Subcutaneous adipose tissue (tissue), 4 donors: ENCODE results near the gene NDNF. TPM values are rescaled to one million over a fixed set of nuclear protein-coding genes. Genes with fewer than 3 reads are reported as not detected.

Experiments used
- total RNA-seq, 4 donors: library from RNA; depleted of rRNA; stranded (reverse); fragments of >200 nt; gene quantifications; one replicate each; pipeline ENCODE4 v1.1.0, GENCODE V29; 2016
- TF ChIP-seq, protein P1 (sequence below): fragments of 450-650 bp; IDR thresholded peaks from one replicate; pipeline ENCODE4 v1.5.1; 2016; ENCODE audit warnings: low read depth, mild to moderate bottlenecking, control low read depth, antibody characterized with exemption, moderate library complexity

The NDNF gene
- total RNA-seq, 4 donors from 2014 or later: 3.9 to 6.6 (median 4.5) TPM

DNA sequence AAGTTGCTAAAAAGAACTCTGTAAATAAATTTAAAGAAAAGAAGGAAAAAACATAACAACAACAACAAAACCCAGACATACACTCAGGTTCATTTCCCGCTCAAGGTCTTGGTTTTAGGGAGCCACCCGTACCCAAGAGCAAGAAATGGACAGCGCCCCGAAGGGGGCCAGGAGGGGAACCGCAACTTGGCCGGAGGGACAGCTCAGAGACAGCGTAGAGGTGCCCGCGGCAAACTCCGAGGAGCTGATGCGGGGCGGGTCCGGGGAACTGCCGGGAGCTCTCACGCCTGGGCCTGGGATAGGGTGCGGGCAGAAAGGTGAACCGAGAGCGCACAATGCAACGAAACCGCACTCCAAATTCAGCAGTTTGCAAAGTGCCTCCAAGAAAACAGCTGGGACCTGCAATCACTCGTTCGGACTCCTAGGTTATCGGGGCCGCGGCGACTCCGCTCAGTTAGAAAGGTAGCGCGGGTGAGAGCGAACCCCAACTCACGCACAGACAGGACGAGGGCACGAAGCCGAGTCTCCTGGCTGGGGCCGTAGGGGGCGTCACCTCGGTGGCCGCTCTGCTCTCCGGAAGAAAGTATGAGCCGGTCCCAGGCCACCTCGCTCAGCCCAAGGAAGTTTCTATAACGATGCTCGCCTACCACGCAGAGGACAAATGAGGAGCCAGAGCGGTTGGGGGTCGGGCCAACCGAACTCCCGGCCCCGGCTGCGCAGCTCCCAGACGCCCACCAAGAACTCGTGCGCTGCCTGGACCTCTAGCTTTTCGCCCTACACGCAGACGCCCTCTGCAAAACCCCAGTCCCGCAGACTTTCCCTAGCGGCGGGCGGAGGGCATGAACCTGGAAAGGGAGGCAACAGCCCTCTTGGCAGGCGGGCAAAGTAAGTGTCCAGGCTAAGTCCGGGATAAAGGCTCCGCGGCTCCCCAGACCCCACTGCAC is 1.4 kb downstream of the NDNF start:
- TF ChIP-seq, protein P1, sequence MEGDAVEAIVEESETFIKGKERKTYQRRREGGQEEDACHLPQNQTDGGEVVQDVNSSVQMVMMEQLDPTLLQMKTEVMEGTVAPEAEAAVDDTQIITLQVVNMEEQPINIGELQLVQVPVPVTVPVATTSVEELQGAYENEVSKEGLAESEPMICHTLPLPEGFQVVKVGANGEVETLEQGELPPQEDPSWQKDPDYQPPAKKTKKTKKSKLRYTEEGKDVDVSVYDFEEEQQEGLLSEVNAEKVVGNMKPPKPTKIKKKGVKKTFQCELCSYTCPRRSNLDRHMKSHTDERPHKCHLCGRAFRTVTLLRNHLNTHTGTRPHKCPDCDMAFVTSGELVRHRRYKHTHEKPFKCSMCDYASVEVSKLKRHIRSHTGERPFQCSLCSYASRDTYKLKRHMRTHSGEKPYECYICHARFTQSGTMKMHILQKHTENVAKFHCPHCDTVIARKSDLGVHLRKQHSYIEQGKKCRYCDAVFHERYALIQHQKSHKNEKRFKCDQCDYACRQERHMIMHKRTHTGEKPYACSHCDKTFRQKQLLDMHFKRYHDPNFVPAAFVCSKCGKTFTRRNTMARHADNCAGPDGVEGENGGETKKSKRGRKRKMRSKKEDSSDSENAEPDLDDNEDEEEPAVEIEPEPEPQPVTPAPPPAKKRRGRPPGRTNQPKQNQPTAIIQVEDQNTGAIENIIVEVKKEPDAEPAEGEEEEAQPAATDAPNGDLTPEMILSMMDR: no peak

DNA sequence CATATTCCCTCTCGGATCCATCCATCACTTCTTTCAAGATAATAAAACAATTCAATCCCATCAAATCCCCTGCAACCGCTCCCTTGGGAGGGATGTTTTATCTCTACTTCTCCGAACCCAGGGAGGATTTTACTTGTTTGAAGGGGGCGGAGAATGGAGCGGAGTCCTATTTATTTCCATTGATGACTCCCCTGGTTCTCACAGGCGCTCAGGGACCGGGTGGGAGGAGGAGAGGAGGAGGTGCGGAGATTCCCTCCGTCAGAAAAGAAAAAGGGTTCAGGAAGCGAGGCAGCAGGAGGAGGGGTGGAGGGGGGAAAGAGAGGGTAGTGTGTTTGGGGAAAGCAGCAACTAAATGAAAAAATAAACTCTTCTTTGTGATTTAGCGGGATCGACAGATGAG is 2.1 kb downstream of the NDNF start:
- TF ChIP-seq, protein P1: no peak

GRCh38 chr4:121069430-121069829 is 2.9 kb downstream of the NDNF start:
- TF ChIP-seq, protein P1: no peak

GRCh38 chr4:121064482-121064881 is 7.9 kb downstream of the NDNF start:
- TF ChIP-seq, protein P1: no peak

- TF ChIP-seq, protein P1: no peak
These were observed 9.8 kb downstream of the NDNF start for GRCh38 chr4:121062521-121062920.

DNA sequence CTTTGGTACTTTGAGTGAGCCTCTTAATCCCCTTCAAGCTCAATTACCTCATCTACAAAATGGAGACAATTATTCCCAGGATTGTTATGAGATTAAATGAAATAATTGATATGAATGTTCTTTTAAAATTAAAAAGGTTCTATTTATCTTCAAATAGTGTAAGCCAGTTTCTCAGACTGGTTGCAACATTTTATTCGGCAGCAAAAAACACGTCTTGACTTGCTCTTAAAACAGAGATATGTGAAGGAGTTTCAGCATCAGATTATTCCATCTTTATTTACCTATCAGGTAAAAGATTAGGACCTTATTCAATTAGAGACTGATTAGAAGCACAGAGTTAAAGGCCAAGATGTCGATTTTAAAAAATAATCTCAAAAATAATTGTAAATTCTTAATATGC is 10.5 kb downstream of the NDNF start:
- TF ChIP-seq, protein P1: no peak

- TF ChIP-seq, protein P1: no peak
These were observed 11.1 kb downstream of the NDNF start for GRCh38 chr4:121061215-121061614.
